Hepatocyte (in vitro differentiated cells): ENCODE measurements around the gene BBX.

Experiments used
- EZH2 ChIP-seq: fragments of 200-600 bp; sonication (generic); IDR thresholded peaks from 2 replicates; pipeline ENCODE4 v1.6.1; 2016; ENCODE audit warnings: antibody characterized with exemption, mild to moderate bottlenecking, borderline replicate concordance
- EZH2phosphoT487 ChIP-seq: fragments of 200-600 bp; sonication (generic); IDR thresholded peaks from one replicate; pipeline ENCODE4 v1.6.1; 2018; ENCODE audit warnings: antibody characterized with exemption, mild to moderate bottlenecking, low read depth, moderate library complexity; ENCODE audit not compliant: unreplicated experiment, severe bottlenecking
- TF ChIP-seq, protein P1 (sequence below): fragments of 200-600 bp; sonication (generic); IDR thresholded peaks from 2 replicates; pipeline ENCODE4 v1.5.1; 2016; ENCODE audit warnings: antibody characterized with exemption, mild to moderate bottlenecking; ENCODE audit not compliant: poor library complexity

DNA sequence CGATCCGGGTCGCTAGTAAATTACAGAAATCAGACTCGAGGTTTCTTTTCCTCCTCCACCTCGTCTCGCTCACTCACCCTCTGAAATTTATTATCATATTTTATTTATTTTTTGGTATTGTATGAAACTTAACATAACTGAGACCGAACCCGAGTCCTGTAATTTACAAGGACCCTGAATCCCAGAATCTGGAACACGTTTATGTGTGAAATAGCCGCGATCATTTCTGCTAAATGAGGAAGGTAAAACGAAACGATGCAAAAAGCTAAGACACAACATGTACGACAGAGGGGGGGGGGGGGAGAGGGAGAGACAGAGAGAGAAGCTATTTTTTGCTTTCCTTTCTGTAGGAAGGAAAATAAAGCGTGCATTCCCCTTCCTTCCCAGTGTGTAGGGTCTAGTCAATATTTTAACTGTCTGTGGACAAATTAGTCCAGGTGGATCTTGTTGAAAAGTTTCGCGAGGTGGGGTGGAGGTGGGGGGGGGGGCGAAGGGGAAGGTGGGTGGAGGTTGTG is 1.6 kb downstream of the BBX start:
- TF ChIP-seq, protein P1, sequence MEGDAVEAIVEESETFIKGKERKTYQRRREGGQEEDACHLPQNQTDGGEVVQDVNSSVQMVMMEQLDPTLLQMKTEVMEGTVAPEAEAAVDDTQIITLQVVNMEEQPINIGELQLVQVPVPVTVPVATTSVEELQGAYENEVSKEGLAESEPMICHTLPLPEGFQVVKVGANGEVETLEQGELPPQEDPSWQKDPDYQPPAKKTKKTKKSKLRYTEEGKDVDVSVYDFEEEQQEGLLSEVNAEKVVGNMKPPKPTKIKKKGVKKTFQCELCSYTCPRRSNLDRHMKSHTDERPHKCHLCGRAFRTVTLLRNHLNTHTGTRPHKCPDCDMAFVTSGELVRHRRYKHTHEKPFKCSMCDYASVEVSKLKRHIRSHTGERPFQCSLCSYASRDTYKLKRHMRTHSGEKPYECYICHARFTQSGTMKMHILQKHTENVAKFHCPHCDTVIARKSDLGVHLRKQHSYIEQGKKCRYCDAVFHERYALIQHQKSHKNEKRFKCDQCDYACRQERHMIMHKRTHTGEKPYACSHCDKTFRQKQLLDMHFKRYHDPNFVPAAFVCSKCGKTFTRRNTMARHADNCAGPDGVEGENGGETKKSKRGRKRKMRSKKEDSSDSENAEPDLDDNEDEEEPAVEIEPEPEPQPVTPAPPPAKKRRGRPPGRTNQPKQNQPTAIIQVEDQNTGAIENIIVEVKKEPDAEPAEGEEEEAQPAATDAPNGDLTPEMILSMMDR = no peak
- TF ChIP-seq EZH2phosphoT487 (no peak), EZH2 (no peak)
